Panc1 (cell line): ENCODE results near the gene SH3RF2. TPM values are rescaled to one million over a fixed set of nuclear protein-coding genes. Genes with fewer than 3 reads are reported as not detected.

Source experiments
- ATAC-seq: fragments of 200-7000 bp; cut with Tn5 transposase; 2 replicates; pipeline ENCODE4 v1.9.1; 2020; ENCODE audit warnings: mild to moderate bottlenecking, moderate library complexity
- BruUV-seq: library from RNA; stranded (reverse); fragments of 400-500 nt; replicated peaks from 2 replicates; lab custom pipeline; 2021; lab: Mats Ljungman, UMichigan
- CTCF ChIA-PET: fragments of 300-600 bp; sonication (Branson Sonifier 250); formaldehyde crosslinking; loops from one replicate; lab custom pipeline; 2022; ENCODE audit warnings: antibody characterized with exemption; lab: Charles Lee
- POLR2A ChIA-PET: fragments of 300-600 bp; sonication (Branson Sonifier 250); formaldehyde crosslinking; loops from one replicate; lab custom pipeline; 2022; ENCODE audit warnings: antibody characterized with exemption; lab: Charles Lee
- DNase-seq: peaks from one replicate; pipeline ENCODE4 v3.0.0-alpha.2; 2010; ENCODE audit warnings: low read depth, low spot score
- H3K27ac ChIP-seq: 2 replicates; pipeline ENCODE4 v1.5.1; 2011; ENCODE audit warnings: mild to moderate bottlenecking, low read length, inconsistent platforms
- H3K27me3 ChIP-seq: fragments of 200-500 bp; sonication (Bioruptor generic); 2 replicates; pipeline ENCODE4 v1.6.0; 2014; ENCODE audit warnings: low read length, inconsistent platforms; ENCODE audit not compliant: control insufficient read depth, insufficient read depth
- H3K36me3 ChIP-seq: fragments of 200-500 bp; sonication (Bioruptor generic); 2 replicates; pipeline ENCODE4 v1.5.1; 2014; ENCODE audit warnings: inconsistent platforms, mild to moderate bottlenecking, low read length, moderate library complexity; ENCODE audit not compliant: control insufficient read depth, insufficient read depth
- H3K4me1 ChIP-seq: 2 replicates; pipeline ENCODE4 v1.5.1; 2011; ENCODE audit warnings: inconsistent platforms, mild to moderate bottlenecking, low read length, moderate library complexity; ENCODE audit not compliant: control insufficient read depth, insufficient read depth
- H3K4me3 ChIP-seq, 2 experiments: 2 replicates each; pipeline ENCODE4 v1.5.1; 2011 to 2012; ENCODE audit warnings: low read depth in 2 of 2, low read length in 2 of 2, mild to moderate bottlenecking in 2 of 2, inconsistent platforms in 1 of 2, moderate library complexity in 1 of 2
- H3K9me3 ChIP-seq: fragments of 200-500 bp; sonication (Bioruptor generic); 2 replicates; pipeline ENCODE4 v1.5.1; 2014; ENCODE audit warnings: low read depth, mild to moderate bottlenecking, inconsistent platforms, low read length, moderate library complexity; ENCODE audit not compliant: control insufficient read depth, insufficient read depth
- POLR2AphosphoS5 ChIP-seq: IDR thresholded peaks from 2 replicates; pipeline ENCODE4 v1.6.1; 2012; ENCODE audit warnings: mild to moderate bottlenecking, low read depth, low read length, moderate library complexity
- SIN3A ChIP-seq: IDR thresholded peaks from 2 replicates; pipeline ENCODE4 v1.6.1; 2012; ENCODE audit warnings: low read depth, mild to moderate bottlenecking, low read length, moderate library complexity, borderline replicate concordance; ENCODE audit not compliant: insufficient read depth
- TCF7L2 ChIP-seq: IDR thresholded peaks from 2 replicates; pipeline ENCODE4 v1.6.1; 2011; ENCODE audit warnings: mild to moderate bottlenecking, low read depth, low read length, inconsistent platforms
- in situ Hi-C: cut with HindIII; loops from 2 replicates; pipeline ENCODE4 v1.10.0; 2016; ENCODE audit warnings: low sequenced_read_pairs, low pct_unique_long_range_greater_than_20kb
- intact Hi-C: fragments of 100-400 bp; cut with micrococcal nuclease; formaldehyde crosslinking; loops from one replicate; pipeline ENCODE4 v1.10.0; 2022; ENCODE audit not compliant: unreplicated experiment
- total RNA-seq: library from RNA; stranded (reverse); gene quantifications from one replicate; pipeline ENCODE4 v1.2.1, GENCODE V29; 2021; ENCODE audit not compliant: unreplicated experiment
- TF ChIP-seq, protein P1 (sequence below), 2 experiments: IDR thresholded peaks; 2 replicates each; pipeline ENCODE4 v1.6.1; 2011 to 2012; ENCODE audit warnings: low read depth in 2 of 2, control low read depth in 1 of 2, low read length in 1 of 2, mild to moderate bottlenecking in 1 of 2, moderate library complexity in 1 of 2; ENCODE audit not compliant: insufficient read depth in 1 of 2
- TF ChIP-seq, protein P2 (sequence below): fragments of 450-650 bp; IDR thresholded peaks from 2 replicates; pipeline ENCODE4 v1.5.1; 2017; ENCODE audit warnings: mild to moderate bottlenecking

The SH3RF2 gene
- total RNA-seq, 1 experiment from 2014 or later, result 23.1 TPM

DNA sequence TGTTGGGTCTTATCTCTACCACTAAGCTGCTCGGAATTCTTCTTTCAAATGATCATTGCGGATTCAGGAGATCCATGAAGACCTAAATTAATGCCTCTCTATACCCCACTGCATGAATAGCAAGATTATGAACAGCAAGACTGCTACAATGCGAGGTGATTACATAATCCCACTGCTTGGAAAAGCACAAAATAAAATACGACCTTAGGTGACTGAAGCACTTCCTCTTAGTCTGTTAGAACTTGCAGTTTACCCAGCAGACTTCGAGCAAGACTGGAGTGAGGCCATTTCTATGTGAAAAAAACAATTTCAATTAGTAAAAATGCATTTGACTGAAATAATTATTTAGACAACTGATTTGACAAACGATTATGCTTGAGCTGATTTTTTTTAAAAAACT, 59.8 kb downstream of the SH3RF2 start:
- POLR2A ChIA-PET, result no interaction called here
- intact Hi-C loops (no loop called here), in situ Hi-C loops (no loop called here)
- CTCF ChIA-PET, result no interaction called here
- no peaks in the 10 kb centered on the region for H3K4me1 ChIP-seq
- BruUV-seq, result no TSS peak
- DNase-seq, result no peak
- no peaks in the 10 kb centered on the region for H3K36me3 ChIP-seq
- ATAC-seq, result no peak
- H3K27me3 ChIP-seq, result no peaks in the 10 kb centered on the region
- no peak overlapping the region for H3K27ac ChIP-seq
- no peak overlapping the region for H3K4me3 ChIP-seq
- H3K9me3 ChIP-seq, result no peaks in the 10 kb centered on the region
- TF ChIP-seq, protein P1, sequence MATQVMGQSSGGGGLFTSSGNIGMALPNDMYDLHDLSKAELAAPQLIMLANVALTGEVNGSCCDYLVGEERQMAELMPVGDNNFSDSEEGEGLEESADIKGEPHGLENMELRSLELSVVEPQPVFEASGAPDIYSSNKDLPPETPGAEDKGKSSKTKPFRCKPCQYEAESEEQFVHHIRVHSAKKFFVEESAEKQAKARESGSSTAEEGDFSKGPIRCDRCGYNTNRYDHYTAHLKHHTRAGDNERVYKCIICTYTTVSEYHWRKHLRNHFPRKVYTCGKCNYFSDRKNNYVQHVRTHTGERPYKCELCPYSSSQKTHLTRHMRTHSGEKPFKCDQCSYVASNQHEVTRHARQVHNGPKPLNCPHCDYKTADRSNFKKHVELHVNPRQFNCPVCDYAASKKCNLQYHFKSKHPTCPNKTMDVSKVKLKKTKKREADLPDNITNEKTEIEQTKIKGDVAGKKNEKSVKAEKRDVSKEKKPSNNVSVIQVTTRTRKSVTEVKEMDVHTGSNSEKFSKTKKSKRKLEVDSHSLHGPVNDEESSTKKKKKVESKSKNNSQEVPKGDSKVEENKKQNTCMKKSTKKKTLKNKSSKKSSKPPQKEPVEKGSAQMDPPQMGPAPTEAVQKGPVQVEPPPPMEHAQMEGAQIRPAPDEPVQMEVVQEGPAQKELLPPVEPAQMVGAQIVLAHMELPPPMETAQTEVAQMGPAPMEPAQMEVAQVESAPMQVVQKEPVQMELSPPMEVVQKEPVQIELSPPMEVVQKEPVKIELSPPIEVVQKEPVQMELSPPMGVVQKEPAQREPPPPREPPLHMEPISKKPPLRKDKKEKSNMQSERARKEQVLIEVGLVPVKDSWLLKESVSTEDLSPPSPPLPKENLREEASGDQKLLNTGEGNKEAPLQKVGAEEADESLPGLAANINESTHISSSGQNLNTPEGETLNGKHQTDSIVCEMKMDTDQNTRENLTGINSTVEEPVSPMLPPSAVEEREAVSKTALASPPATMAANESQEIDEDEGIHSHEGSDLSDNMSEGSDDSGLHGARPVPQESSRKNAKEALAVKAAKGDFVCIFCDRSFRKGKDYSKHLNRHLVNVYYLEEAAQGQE (IDR thresholded peaks at IDR 0.05; ENCODE audit: insufficient read depth in 1 of 2, low read depth in 2 of 2, low read length in 1 of 2), result no peak
- TF ChIP-seq POLR2AphosphoS5 (no peak), TCF7L2 (no peak), SIN3A (no peak)
- TF ChIP-seq, protein P2, sequence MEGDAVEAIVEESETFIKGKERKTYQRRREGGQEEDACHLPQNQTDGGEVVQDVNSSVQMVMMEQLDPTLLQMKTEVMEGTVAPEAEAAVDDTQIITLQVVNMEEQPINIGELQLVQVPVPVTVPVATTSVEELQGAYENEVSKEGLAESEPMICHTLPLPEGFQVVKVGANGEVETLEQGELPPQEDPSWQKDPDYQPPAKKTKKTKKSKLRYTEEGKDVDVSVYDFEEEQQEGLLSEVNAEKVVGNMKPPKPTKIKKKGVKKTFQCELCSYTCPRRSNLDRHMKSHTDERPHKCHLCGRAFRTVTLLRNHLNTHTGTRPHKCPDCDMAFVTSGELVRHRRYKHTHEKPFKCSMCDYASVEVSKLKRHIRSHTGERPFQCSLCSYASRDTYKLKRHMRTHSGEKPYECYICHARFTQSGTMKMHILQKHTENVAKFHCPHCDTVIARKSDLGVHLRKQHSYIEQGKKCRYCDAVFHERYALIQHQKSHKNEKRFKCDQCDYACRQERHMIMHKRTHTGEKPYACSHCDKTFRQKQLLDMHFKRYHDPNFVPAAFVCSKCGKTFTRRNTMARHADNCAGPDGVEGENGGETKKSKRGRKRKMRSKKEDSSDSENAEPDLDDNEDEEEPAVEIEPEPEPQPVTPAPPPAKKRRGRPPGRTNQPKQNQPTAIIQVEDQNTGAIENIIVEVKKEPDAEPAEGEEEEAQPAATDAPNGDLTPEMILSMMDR, result no peak

GRCh38 chr5:145999208-145999607, 62.8 kb downstream of the SH3RF2 start:
- in situ Hi-C loops (no loop called here), intact Hi-C loops (no loop called here)
- TF ChIP-seq, protein P1 (IDR thresholded peaks at IDR 0.05; ENCODE audit: insufficient read depth in 1 of 2, low read depth in 2 of 2, low read length in 1 of 2), result no peak
- TF ChIP-seq POLR2AphosphoS5 (no peak), TCF7L2 (no peak), SIN3A (no peak)
- TF ChIP-seq, protein P2, result no peak
- DNase-seq, result no peak
- no TSS peak for BruUV-seq
- no peak overlapping the region for H3K27ac ChIP-seq
- H3K4me3 ChIP-seq, result no peak overlapping the region
- H3K4me1 ChIP-seq, result no peaks in the 10 kb centered on the region
- CTCF ChIA-PET, result interaction anchor here (0.7 kb wide), 1 partner anchor 122 kb away, joined by 3 read pairs; no protein-coding TSS in a partner anchor
- no peaks in the 10 kb centered on the region for H3K9me3 ChIP-seq
- H3K36me3 ChIP-seq, result peaks cover 3% of the 10 kb centered on the region; the same call in 1 of the 2 replicates
- POLR2A ChIA-PET, result no interaction called here
- ATAC-seq, result no peak
- H3K27me3 ChIP-seq, result no peaks in the 10 kb centered on the region
